Colonic mucosa (tissue), 4 donors: ENCODE results near the gene TMEM98. TPM values are rescaled to one million over a fixed set of nuclear protein-coding genes. Genes with fewer than 3 reads are reported as not detected.

ENCODE experiments used
- DNase-seq: peaks from one replicate; pipeline ENCODE4 v3.0.0-alpha.2; 2020
- H3K27ac ChIP-seq: fragments of 200-600 bp; one replicate; pipeline ENCODE4 v1.8.0; 2021
- H3K27me3 ChIP-seq: fragments of 200-600 bp; one replicate; pipeline ENCODE4 v1.8.0; 2021
- H3K36me3 ChIP-seq: fragments of 200-600 bp; one replicate; pipeline ENCODE4 v1.8.0; 2021
- H3K4me1 ChIP-seq: fragments of 200-600 bp; one replicate; pipeline ENCODE4 v1.8.0; 2021; ENCODE audit warnings: mild to moderate bottlenecking
- H3K4me3 ChIP-seq: fragments of 200-600 bp; one replicate; pipeline ENCODE4 v1.8.0; 2021
- H3K9ac ChIP-seq, 2 donors: one replicate each; pipeline ENCODE4 v1.7.0; 2013; ENCODE audit warnings: control low read depth in 2 of 2, low read depth in 2 of 2, low read length in 2 of 2
- H3K9me3 ChIP-seq: fragments of 200-600 bp; one replicate; pipeline ENCODE4 v1.8.0; 2021
- CTCF ChIP-seq: fragments of 200-600 bp; IDR thresholded peaks from one replicate; pipeline ENCODE4 v1.8.0; 2022; ENCODE audit warnings: antibody characterized with exemption, mild to moderate bottlenecking
- intact Hi-C: fragments of 100-400 bp; cut with DNase I; formaldehyde crosslinking; loops from one replicate; pipeline ENCODE4 v1.14.1; 2022
- total RNA-seq, 2 donors: library from RNA; stranded (reverse); fragmentation: NEBNext Ultra II Directional in 1 of 2; extraction: Animal tissue kit (Norgen Biotek cat#: 25700) in 1 of 2; gene quantifications; one replicate each; pipeline ENCODE4 v1.2.1, GENCODE V29; 2021
- donor health status: healthy.
- donor health status: DM: no; HTN: no; CAD: no.
- donor health status: DM: no; HTN: no; CAD: no.

Gene TMEM98
- total RNA-seq, 2 donors from 2014 or later: 110 to 138 TPM

DNA sequence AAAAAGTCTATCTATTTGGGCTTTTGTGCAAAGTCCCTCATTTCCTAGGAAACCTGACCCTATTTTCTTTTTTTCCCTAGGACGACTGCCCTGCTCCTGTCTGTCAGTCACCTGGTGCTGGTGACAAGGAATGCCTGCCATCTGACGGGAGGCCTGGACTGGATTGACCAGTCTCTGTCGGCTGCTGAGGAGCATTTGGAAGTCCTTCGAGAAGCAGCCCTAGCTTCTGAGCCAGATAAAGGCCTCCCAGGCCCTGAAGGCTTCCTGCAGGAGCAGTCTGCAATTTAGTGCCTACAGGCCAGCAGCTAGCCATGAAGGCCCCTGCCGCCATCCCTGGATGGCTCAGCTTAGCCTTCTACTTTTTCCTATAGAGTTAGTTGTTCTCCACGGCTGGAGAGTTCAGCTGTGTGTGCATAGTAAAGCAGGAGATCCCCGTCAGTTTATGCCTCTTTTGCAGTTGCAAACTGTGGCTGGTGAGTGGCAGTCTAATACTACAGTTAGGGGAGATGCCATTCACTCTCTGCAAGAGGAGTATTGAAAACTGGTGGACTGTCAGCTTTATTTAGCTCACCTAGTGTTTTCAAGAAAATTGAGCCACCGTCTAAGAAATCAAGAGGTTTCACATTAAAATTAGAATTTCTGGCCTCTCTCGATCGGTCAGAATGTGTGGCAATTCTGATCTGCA lies 12.9 kb downstream of the TMEM98 start:
- no peak overlapping the region for H3K9ac ChIP-seq
- intact Hi-C loops: loop anchor here (2.0 kb wide), 1 partner anchor 58 kb away; no protein-coding TSS in a partner anchor
- DNase-seq: no peak
- H3K4me3 ChIP-seq: no peak overlapping the region
- TF ChIP-seq CTCF: no peak
- no peak overlapping the region for H3K27ac ChIP-seq
- H3K27me3 ChIP-seq: no peaks in the 10 kb centered on the region
- peaks cover 6% of the 10 kb centered on the region for H3K36me3 ChIP-seq
- no peaks in the 10 kb centered on the region for H3K9me3 ChIP-seq
- H3K4me1 ChIP-seq: no peaks in the 10 kb centered on the region

DNA sequence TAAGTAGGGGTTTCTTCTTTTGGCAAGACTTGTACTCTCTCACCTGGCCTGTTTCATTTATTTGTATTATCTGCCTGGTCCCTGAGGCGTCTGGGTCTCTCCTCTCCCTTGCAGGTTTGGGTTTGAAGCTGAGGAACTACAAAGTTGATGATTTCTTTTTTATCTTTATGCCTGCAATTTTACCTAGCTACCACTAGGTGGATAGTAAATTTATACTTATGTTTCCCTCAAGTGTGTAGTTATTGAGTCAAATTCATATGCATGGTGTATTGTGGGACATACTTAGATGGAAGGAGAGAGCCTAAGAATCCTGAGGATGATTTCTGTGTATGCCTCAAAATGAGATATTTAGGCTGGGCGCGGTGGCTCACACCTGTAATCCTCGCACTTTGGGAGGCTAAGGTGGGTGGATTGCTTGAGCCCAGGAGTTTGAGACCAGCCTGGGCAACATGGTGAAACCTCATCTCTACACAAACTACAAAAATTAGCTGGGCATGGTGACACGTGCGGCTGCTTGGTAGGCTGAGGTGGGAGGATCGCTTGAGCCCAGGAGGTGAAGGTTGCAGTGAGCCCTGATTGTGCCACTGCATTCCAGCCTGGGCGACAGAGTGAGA lies 13.6 kb downstream of the TMEM98 start:
- no peaks in the 10 kb centered on the region for H3K9me3 ChIP-seq
- H3K36me3 ChIP-seq: peaks cover 6% of the 10 kb centered on the region
- no peak overlapping the region for H3K4me3 ChIP-seq
- intact Hi-C loops: loop anchor here (2.0 kb wide), 1 partner anchor 57 kb away; no protein-coding TSS in a partner anchor
- H3K27ac ChIP-seq: no peak overlapping the region
- peak; percentile 13 for TF ChIP-seq CTCF
- no peak overlapping the region for H3K9ac ChIP-seq
- no peak for DNase-seq
- no peaks in the 10 kb centered on the region for H3K27me3 ChIP-seq
- H3K4me1 ChIP-seq: no peaks in the 10 kb centered on the region

- intact Hi-C loops: no loop called here
Measured at GRCh38 chr17:32943206-32943605, 15.3 kb downstream of the TMEM98 start.

DNA sequence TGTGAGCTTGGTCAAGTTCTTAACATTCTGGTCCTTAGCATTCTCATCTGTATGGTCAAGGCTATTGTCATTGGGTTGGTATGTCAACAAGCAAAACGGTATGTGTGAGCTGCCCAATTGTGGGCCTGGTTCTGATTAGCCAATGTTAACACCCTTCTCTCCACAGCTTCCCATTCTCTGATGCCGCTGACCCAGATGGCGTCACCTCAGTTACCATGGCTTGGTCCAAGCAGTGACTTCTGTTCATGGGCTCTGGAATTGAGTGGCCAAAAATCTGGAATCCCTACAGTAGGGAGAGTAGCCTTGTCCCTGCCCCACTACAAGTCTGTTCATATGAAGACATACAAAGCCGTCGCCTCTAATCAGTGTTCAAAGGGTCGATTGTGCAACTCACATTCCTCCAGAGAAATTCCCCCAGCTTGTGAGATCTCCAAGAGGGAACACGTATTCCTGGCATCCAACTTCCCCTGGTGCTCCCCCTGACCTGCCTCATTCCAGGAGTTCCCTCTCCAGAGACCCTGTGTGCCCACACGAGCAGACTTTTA lies 15.8 kb downstream of the TMEM98 start:
- intact Hi-C loops: no loop called here
- Histone ChIP-seq H3K27me3 (no peaks in the 10 kb centered on the region), H3K4me3 (no peak overlapping the region), H3K9me3 (no peaks in the 10 kb centered on the region), H3K9ac (no peak overlapping the region), H3K4me1 (no peaks in the 10 kb centered on the region), H3K36me3 (peaks cover 6% of the 10 kb centered on the region), H3K27ac (no peak overlapping the region)
- DNase-seq: no peak
- no peak for TF ChIP-seq CTCF

More at GRCh38 chr17:32943206-32943605, 15.3 kb downstream of the TMEM98 start:
- TF ChIP-seq CTCF: no peak
- Histone ChIP-seq H3K9me3 (no peaks in the 10 kb centered on the region), H3K27ac (no peak overlapping the region), H3K4me3 (no peak overlapping the region), H3K36me3 (peaks cover 6% of the 10 kb centered on the region), H3K4me1 (no peaks in the 10 kb centered on the region), H3K27me3 (no peaks in the 10 kb centered on the region), H3K9ac (no peak overlapping the region)
- DNase-seq: no peak

DNA sequence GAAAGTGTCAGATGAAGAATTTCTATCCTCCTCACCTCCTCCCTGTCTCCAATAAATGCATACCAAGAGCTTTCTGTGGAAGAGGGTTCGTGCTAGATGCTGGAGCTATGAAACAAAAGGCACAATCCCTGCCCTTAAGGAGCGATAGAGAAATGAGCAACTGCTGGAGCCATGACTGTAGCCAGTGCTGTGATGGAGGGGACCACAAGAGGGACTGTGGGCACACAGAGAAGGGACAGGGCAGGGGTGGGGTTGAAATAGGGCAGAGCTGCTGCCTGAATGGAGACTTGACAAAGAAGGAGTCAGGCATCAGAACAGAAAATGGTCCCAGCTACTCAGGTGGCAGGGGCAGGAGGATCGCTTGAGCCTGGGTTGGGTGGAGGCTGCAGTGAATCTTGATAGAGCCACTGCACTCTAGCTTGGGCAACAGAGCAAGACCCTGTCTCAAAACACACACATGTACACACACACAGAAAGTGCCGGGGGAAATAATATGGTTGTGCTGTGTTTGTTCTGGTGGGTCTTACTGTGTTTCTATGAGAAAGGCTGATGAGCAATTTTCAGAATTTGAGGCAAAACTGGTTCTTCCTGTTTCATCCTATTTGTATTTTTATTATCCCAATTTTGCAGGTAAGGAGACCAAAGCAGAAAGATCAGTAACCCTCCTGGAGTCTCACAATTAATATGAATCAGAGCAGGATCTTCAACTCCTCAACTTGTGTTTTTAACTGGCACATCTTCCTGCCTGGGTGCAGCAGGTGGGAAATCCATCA lies 16.5 kb downstream of the TMEM98 start:
- H3K4me1 ChIP-seq: no peaks in the 10 kb centered on the region
- no peak overlapping the region for H3K4me3 ChIP-seq
- no peak overlapping the region for H3K27ac ChIP-seq
- no peaks in the 10 kb centered on the region for H3K27me3 ChIP-seq
- TF ChIP-seq CTCF: no peak
- peaks cover 6% of the 10 kb centered on the region for H3K36me3 ChIP-seq
- no peak overlapping the region for H3K9ac ChIP-seq
- no peak for DNase-seq
- no peaks in the 10 kb centered on the region for H3K9me3 ChIP-seq
- intact Hi-C loops: no loop called here
